HepG2 (cell line): Measurements from ENCODE around the gene SF3B5.

ENCODE experiments used
- ATF6 ChIP-seq: sonication (generic); formaldehyde crosslinking; conservative IDR thresholded peaks from 2 replicates; pipeline ENCODE4 v1.4.0; 2020; ENCODE audit warnings: missing genetic modification reagents
- BORCS8-MEF2B ChIP-seq: sonication (generic); formaldehyde crosslinking; IDR thresholded peaks from 2 replicates; pipeline ENCODE4 v1.8.0; 2022; ENCODE audit warnings: mild to moderate bottlenecking, missing genetic modification reagents
- EZH2 ChIP-seq: conservative IDR thresholded peaks from 2 replicates; pipeline ENCODE4 v1.6.1; 2012; ENCODE audit warnings: mild to moderate bottlenecking, low read depth, low read length, moderate library complexity
- FOXK2 ChIP-seq: fragments of 450-650 bp; IDR thresholded peaks from 2 replicates; pipeline ENCODE4 v1.6.1; 2016
- GRHL1 ChIP-seq: sonication (generic); formaldehyde crosslinking; conservative IDR thresholded peaks from 2 replicates; pipeline ENCODE4 v1.8.0; 2022; ENCODE audit warnings: missing genetic modification reagents

GRCh38 chr6:144104488-144104887 is 9.1 kb upstream of the SF3B5 start:
- TF ChIP-seq EZH2: no peak
- TF ChIP-seq GRHL1 (CRISPR knock-in tag): no peak
- TF ChIP-seq BORCS8-MEF2B (CRISPR knock-in tag): no peak
- no peak for TF ChIP-seq ATF6
- no peak for TF ChIP-seq FOXK2
